ENCODE data around the gene MLPH.
"Not testable (repeated sequence)": the region's sequence is repeated elsewhere in the genome, so short reads cannot be mapped to it uniquely, and the experiment has no call there.

The MLPH gene

DNA sequence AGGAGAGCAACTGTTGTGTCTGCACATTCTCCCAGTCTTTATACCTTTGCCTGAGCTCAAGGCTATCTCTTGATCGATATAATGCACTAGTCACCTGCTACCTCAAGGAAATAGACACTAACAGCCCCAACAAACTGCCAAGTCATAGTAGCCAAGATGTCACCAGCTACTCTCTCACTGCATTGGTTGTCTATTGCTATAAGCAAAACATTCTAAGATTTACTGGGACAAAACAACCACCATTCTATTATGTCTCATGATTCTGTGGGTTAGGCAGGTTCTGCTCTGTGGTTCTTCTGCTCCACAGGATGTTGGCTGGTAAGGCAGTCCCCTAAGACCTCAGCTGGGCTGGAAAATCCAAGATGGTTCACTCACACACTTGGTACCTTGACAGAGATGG, 28.5 kb upstream of the MLPH start:
- DNase-seq: no peak

DNA sequence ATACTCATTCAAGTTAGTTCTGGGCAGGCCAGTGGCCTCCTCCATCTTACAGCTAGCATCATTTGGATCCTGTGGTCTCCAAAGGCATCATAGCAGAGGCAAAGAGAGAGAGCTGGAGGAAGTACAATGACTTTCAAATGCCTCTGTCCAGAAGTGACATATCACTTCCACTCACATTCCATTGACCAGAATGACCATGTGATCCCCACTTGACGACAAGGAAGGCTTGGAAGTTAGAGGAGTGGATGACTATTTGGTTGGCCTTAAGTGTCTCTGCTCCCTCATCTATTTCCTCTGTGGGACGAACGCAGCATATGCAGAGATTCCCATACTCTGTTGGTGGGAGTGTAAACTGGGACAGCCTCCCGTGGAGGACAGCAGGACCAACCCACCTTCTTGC, 27.8 kb upstream of the MLPH start:
- DNase-seq: no peak

DNA sequence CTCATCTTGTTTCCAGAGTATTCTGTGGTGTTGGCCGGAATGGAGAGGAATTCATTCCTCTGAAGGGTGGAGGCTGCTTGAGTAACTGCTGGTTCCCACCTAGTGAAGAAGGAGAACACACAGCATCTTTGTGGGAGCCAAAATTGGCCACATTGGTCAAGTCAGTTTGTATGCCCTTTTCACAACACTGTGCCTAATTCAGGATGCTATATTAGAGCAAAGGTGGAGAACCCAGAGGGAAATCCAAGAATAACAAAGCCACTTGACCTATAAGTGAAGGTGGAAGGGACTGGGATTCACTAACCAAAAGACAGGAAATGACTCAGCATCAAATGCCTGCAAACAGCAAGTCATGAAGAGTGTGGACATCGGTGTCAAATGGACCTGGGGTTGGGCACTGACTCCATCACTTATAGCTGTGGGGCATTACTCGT, 27.3 kb upstream of the MLPH start:
- no peak for DNase-seq

DNA sequence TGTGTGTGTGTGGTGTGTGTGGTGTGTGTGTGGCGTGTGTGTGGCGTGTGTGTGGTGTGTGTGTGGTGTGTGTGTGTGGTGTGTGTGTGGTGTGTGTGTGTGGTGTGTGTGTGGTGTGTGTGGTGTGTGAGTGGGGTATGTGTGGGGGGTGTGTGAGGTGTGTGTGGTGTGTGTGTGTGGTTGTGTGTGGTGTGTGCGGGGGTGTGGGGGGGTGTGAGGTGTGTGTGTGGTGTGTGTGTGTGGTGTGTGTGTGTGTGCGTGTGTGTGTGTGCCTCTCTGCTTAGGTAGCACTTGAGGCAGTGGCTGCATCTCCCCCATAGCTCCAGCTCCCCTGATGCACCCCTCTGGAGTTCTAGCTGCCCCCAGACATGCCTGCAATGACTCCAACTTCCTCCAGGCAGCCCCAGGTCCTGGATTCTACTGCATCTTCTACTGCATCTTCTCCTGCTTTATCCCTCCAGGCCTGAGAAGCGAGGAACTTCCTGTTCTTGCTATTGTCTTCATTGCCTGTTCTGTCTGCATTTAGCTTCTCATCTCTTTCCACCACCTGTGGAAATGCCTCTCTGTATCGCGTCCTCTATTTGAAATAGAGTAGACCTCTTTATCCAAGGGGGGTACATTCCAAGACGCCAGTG, 22.2 kb upstream of the MLPH start:
- DNase-seq: no peak

DNA sequence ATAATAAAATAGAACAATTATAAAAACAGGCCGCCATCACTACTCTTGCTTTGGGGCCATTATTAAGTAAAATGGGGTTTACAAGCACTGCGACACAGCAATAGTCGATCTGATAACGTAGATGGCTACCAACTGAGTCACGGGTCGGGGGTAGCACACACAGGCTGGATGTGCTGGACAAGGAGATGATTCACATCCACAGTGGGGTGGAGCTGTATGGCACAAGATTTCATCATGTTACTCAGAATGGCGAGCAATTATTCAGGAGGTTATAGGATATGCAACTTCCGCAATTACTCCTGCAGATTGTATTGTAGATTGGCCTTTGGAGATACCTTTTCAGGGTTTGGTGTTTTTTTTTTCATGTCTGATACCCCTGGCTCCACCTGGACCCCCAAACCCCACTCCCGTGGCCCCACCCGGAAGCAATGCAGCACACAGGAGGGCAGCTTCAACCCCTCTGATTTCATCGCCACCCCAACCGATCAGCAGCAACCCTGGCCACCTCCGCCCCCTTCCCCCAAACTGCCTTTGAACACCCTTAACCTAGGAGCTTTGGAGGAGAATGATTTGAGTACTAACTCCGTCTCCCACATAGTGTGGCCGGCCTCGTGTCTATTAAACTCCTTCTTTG, 21.4 kb upstream of the MLPH start:
- no peak for DNase-seq

DNA sequence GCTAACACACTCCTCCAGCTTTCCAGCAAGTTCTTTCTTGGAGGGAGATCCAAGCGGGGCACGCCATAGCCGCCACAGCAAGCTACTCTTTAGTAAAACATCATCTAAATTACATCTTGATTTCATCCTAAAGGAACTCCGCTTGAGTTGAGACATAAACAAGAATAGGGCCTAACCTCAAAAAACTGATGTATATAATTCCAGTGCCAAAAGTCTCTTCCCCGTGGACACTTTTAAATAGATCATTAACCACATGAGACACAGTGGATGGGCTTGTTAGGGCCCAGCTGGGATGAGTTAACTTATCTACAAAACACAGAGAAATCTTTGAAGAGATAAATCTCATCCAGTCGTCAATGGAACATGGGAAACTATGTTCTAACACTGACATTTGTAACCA, 20.8 kb upstream of the MLPH start:
- no peak for DNase-seq

DNA sequence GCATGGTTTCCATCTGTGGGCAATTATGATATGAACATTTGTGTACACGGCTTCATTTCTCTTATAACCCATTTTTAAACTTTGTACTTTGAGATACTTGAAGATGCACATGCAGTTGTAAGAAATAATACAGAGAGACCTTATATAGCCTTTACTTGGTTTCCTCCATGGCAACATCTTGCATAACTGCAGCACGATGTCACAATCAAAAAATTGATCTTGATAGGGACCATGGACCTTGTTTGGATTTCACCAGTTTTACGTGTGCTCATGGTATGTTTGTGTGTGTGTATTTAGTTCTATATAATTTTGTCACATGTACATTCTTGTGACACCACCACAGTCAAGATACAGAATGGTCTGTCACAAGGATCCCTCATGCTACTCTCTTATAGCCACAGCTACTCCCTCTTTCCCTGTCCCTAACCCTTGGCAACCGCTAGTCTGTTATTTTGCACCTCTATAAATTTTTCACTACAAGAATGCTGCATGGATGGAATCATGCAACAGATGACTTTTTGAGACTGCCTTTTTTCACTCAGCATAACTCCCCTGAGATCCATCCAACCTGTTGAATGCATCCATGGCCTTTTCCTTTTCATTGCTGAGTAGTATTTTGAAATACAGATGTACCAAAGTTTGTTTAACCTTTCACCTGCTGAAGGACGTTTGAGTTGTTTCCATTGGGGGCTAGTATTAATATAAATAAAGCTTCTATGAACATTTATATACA, 19.4 kb upstream of the MLPH start:
- DNase-seq: no peak

DNA sequence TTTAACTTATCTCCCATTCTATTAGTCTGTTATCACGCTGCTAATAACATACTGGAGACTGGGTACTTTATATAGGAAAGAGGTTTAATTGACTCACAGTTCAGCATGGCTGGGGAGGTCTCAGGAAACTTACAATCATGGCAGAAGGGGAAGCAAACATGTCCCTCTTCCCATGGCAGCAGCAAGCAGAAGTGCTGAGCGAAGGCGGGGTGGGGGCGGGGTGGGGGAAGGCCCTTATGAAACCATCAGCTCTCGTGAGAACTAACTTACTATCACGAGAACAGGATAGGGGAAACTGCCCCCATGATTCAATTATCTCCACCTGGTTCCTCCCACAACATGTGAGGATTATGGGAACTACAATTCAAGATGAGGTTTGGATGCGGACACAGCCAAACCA, 17.6 kb upstream of the MLPH start:
- DNase-seq: not testable (repeated sequence)

DNA sequence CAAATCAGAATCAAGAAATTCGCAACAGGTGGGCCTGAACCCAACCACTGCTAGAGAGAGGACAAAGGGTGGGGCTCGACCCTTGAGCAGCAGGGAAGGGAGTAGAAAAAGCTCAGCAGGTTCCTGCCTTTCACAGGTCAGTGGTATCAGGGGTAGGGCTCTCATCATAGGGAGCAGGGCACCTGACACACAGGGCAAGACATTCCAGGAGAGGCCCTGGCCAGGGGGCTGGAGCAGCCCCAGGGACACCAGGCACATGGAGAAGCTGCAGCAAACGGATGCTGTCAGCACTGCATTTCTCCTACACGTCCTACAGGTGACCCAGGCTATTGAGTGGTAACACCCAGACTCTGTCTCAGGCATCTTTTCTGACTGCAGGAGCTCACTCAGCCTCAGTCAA, 17.2 kb upstream of the MLPH start:
- DNase-seq: no peak

DNA sequence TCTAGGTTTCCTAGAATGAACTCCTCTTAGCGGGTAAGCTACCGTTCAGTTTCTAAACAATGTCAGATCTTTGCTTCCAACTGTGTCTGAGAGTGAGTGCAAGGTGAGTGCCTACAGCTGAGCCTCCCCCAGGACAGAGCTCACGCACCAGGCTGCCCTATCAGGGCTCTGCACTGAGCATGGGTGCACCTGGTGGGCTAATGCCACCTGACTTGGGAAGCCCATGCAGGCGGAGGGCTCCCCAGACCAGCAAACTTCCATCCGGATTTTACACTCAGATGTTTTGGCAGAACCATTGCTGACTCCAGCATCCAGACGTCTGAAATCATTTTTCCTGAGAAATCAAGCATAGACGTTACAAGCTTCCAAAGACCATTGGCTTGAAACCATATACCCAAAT, 16.1 kb upstream of the MLPH start:
- no peak for DNase-seq

DNA sequence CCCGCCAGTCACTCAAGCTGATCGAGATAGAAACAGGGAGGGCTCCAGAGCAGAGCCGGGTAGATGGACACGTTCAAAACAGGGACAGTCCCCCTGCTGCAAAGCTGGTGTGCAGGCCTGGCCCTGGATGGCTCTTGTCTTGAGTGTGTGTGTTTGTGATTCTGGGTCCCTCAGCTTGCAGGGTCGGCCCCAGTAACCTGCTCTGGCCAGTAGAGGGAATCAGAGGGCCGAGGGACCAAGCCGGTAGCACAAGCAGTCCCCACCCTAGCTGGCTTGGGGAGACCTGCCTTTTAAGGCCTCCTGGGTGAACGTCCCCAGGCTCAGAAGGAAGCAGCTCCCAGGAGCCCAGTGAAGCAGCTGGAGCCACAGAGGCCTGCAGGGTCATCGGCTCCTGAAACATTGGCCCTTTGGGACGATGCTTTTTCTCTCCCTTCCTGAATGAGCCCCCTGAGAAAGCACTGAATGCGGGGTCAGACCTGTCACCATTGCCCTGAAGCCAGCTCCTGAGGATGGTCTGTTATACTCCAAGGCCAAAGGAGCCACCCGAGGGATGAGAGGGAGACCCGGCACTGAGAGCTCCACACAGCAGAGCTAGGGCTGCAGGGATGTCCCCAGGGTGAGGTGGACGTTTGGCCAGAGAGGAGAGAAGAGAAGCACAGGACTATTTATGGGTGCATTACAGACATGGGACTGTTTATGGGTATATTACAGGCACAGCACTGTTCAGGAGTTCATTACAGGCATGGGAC, 15.4 kb upstream of the MLPH start:
- peak; percentile 19 for DNase-seq

DNA sequence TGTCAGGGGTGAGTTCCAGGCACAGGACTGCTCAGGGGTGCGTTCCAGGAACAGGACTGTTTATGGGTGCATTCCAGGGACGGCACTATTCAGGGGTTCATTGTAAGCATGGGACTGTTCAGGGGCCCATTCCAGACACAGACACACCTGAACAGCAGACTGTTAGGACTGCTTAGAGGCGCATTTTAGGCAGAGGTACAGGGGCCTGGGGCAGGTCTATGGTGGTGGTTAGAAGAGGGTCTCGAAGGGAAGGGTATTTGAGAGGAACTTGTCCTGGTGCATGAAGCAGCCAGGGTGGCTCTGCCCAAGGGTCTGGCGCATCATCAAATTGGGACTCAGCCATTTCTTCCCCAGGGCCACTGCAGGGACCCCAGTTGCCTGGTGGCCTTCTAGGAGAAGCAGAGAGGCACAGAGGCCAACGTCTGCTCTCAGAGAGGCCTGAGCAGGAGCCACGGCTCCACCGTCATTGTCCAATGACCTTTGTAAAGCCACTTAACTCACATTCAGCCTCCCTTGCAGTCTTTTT, 14.8 kb upstream of the MLPH start:
- no peak for DNase-seq

DNA sequence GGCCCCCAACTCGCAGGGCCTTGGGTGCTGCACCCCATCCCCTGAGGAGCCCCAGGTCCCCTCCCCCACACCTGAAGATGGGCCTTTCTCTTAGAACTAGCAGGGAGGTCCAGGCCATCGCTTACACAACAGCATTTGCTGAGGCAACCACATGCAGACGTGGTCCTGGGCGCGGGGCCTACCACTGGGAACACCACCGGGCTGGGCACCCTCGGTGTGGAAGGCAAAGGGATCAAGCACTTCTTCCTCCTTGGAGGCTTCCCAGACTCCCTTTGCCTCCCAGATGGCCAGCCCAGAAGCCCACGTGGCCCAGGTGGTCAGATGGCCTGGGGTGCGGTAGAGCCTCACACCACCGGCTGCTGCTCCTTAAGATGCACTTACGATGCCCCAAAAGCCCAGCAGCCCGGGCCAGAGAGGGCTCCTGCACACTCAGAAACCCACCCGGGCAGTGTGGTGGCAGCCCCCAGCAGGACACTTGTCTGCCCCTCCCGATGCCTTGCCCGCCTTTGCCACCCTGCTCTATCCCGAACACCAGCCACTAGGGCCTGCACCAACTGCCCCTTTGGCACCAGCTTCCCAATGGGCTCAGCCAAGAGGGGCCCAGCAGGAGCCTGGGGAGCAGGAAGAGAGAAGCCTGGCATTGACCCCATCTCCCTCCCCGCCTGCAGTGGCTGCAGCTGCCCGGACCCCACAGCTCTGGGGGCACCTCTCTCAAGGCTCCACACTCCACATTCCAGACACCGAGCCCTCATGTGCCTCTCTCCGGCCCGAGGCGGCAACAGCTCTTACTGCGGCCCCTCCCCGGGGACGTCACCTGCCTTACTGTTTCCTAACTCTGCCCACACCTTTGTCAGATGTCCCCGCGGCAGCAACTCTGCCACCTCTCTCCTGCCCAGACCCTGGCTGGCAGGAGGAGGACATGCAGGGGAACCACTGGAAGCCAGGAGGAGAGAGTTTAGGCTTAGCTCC, 13.9 kb upstream of the MLPH start:
- no peak for DNase-seq

DNA sequence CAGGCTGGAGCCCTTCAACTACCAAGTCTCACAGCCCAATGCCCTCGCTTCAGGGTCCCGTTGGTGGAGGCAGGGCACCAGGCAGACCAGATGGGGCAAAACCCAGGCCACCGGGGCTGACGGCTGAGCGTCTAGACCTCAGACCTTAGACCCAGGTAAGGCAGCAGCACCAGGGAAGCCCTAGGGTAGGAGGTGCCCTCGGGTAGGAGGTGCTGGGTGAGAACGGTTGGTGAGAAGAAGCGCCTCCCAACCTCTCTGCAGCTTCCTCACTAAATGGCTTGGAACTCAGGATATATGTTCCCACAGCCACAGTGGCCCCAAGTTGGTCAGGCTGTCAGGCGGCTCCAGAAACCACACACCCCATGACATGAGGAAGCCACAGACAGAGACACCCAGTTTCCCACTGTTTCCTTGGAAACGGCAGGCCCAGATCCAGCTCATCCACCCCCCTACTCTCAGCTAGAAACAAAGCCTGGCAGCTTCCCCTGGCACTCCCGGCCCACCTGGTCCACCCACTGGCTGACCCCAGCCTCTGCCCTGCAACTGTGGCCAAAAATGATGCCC, 13.1 kb upstream of the MLPH start:
- DNase-seq: no peak

DNA sequence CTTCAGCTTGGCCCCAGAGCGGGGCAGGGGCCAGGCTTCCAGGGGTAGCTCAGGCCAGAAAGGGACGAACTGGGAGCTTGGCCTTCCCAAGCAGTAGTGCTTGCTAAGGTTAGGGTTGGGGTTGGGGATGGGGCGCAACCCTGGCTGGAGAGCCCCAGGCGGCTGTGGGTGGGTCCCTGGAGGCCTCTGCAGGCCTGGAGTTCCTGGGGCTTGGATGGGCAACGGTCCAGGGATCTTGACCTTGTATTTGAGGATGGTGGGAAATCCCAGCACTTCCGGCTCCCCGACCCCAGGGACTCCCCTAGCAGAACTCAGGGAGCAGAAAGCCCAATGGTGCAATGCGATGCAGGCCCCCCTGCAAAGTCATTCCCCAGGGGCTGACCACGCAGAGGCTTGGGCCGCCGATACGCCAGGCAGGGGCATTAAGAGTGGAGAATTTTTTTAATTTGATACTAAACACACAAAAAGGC, 12.6 kb upstream of the MLPH start:
- no peak for DNase-seq

DNA sequence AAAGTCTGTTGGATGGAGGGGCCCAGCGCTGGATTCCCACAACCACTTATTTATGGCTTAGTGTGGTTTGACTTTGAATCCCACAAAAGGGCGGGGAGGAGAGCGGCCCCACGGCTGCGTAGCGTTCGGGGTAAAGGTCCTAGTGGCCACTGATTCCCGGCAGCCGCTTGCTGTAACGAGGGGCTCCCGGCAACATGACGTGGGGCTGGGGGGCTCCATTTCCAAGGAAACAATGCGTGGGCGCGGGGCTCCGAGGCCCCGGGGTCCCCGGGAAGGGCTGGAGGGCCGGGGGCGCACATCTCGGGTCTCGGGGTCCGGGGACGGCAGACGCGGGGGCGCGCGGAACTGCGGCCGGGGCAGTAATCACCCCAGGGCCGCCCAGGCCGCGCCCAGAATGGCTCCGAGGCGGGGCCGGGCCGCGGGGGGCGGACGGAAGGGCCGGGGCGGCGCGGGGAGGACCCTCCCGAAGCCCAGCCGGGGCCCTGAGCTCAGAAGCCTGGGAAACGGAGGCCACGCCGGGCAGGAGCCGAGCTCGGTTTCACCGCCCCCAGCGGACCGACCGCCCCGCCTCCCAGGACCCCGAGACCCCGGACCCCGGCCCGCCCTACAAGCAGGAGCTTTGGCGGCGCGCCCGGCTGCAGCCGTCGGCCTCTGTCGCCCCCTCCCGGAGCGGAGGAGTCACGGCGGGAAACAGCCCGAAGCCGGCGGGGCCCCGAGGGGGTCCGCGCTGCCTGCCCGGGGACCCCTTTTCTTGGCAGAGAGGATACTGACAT, 11.9 kb upstream of the MLPH start:
- DNase-seq: peak; percentile 51

DNA sequence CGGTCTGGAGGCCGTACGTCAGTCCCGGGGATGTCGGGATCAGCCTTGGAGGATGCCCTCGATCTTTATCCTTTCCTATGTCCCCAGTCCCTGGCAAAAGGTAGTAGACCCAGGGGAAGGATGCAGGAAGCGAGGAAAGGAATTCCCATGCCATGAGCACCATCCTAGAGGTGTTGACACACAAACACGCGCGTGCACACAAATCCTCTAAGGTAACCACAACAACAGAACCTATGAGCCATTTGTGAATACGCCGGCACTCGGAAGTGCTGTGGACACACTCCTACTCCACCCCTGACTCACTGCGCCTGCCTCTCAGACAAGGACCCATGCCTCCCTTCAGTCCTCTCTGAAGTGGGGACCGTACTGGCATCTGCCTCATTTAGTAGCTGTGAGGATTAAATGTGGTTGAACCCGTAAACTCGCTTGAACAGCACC, 11.3 kb upstream of the MLPH start:
- no peak for DNase-seq

DNA sequence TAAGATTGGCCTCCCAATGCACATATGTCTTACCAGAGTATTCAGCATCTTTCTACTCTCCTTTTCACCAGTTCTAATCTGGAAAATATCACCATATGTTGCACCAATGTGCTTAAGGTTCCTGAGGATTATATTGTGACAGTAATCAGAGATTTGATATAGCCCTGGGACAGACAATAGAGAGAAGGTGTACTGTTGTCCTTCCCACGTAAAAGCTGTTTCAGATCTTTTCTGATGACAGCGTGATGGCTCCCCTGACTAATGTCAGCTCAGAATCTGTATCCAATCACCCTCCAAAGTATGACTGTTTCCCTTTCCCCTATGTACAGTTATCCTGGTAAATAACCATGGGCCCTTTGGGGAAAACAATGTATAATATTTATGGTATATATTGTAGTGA, 9.0 kb upstream of the MLPH start:
- no peak for DNase-seq

DNA sequence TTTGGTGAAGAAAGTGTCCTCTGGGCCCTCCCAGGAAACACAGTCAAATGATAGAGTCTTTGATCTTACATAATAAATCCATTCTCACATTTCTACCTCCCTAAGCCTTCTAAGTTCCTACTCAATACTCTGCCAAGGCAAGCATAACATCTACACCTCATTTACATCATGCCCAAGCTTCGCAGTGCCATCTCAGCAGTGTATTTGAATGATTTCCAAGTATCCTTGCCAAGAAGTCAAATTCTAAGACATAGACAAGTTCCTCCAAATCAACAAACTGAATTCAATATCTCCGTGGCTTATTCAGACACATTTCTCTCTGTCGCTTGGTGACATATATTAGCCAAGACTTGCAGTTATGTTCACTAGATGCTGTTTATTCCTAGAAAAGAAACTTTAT, 8.1 kb upstream of the MLPH start:
- DNase-seq: no peak

DNA sequence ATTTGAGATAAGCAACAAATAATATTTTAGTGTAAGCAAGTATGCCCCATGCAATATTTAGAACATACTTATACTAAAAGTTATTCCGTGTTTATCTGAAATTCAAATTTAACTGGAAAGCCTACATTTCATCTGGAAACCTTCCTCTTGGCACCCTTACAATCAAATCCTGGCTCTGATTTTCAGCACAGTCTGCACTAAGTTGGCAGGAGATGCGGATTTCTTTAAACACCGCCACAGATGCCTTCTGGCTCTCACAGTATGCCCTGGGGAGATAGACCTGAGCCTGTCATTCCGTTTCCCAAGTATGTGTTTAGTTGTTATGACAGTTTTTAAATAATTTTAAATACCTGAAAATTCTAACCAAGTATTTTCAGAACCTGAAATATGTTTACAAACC, 7.3 kb upstream of the MLPH start:
- no peak for DNase-seq

DNA sequence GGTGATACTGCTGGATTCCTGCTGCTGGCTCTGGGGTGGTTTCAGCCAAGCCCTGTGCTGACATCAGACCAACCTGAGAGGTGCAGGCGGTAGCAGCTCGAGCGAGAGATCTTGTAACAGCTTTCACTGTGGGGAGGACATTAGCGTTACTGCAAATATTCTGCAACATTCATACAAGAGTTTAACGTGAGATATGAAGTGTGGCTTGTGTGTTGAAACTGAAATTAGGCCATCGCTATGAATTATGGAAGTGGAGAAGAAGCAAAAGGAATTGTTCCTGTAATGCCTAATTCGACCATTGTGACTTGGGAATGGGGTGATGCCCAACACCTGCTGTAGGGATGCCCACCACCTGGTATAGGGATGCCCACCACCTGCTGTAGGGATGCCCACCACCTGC, 6.5 kb upstream of the MLPH start:
- no peak for DNase-seq

Measured in NCI-H1105 treated with DMSO at 0.1 percent for 48 hours (cell line).